ENCODE data around the gene HINFP. TPM values are rescaled to one million over a fixed set of nuclear protein-coding genes. Genes with fewer than 3 reads are reported as not detected.

The HINFP gene
- total and polyA plus RNA-seq, 2 experiments from 2014 or later, result 12.6 to 29.2 TPM

DNA sequence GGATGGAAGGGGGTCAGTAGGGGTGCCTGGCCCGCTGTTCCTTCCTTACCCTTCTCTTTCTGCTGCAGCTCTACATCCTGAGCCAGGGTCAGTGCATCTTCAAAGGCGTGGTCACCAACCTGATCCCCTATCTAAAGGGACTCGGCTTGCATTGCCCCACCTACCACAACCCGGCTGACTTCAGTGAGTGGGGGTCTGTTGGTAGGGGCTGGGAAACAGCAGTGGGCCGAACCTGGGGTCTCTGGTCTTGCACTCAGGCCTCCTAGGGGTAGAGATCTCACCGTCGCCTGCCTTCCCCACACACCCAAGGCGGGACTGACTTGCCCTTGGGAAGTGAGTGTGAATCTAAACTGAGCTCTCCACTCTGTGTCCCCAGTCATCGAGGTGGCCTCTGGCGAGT, 35.1 kb downstream of the HINFP start:
- H3K36me3 ChIP-seq (ENCODE audit: insufficient read depth), result no peaks in the 10 kb centered on the region
- H3K36me3 Mint-ChIP-seq (ENCODE audit: low read depth), result no peaks in the 10 kb centered on the region; the same call in 1 of the 3 replicates
- no peak for TF ChIP-seq ETS1 (IDR thresholded peaks at IDR 0.05)
- no peak; a peak in 1 of 4 replicates for TF ChIP-seq CTCF (conservative IDR thresholded peaks at IDR 0.05; ENCODE audit: low read depth in 2 of 2)
- no peak for TF ChIP-seq EZH2phosphoT487 (IDR thresholded peaks at IDR 0.05; ENCODE audit: unreplicated experiment)
- TF ChIP-seq CREB1 (CRISPR knock-in tag; IDR thresholded peaks at IDR 0.05; ENCODE audit: low read depth), result no peak
- no peak for TF ChIP-seq POLR2AphosphoS5 (IDR thresholded peaks at IDR 0.05; ENCODE audit: low read depth)
- TF ChIP-seq ZNF462 (CRISPR knock-in tag; IDR thresholded peaks at IDR 0.05), result no peak
- TF ChIP-seq STAT1 (IDR thresholded peaks at IDR 0.05; ENCODE audit: unreplicated experiment), result no peak
- no peak overlapping the region for H3K4me2 ChIP-seq
- no peak overlapping the region for H3K4me3 ChIP-seq
- H4K20me1 ChIP-seq (replicated peaks; ENCODE audit: insufficient read depth), result no peaks in the 10 kb centered on the region
- no peaks in the 10 kb centered on the region for H3K4me1 ChIP-seq (ENCODE audit: insufficient read depth)
- H3K9me2 ChIP-seq (ENCODE audit: insufficient read depth), result no peaks in the 10 kb centered on the region
- no peak overlapping the region for H3K27ac Mint-ChIP-seq
- H3F3A ChIP-seq (replicated peaks; ENCODE audit: low read depth), result 0 out of 2 replicates have a peak, but pooled peaks cover 5% of the 10 kb centered on the region
- no peaks in the 10 kb centered on the region for H3K79me2 ChIP-seq (replicated peaks; ENCODE audit: insufficient read depth)
- no peaks in the 10 kb centered on the region for H3K9me3 Mint-ChIP-seq
- H3K4me3 Mint-ChIP-seq, result no peak overlapping the region
- H3K27me3 ChIP-seq (ENCODE audit: insufficient read depth), result peaks cover 3% of the 10 kb centered on the region
- H3K4me1 Mint-ChIP-seq, result peaks cover 8% of the 10 kb centered on the region
- peaks cover 17% of the 10 kb centered on the region for H3K27me3 Mint-ChIP-seq (ENCODE audit: insufficient read depth, low read depth, poor library complexity)
- no peak for ATAC-seq
- no peak overlapping the region for H2AFZ ChIP-seq
- no peak overlapping the region for H3K27ac ChIP-seq (ENCODE audit: low read depth)
- no peak for DNase-seq (ENCODE audit: low spot score)
